Keratinocyte (primary cell): ENCODE data around the gene PARD6G. TPM values are rescaled to one million over a fixed set of nuclear protein-coding genes. Genes with fewer than 3 reads are reported as not detected.

Source experiments
- DNase-seq: peaks from one replicate; pipeline ENCODE4 v3.0.0-alpha.2; 2011; ENCODE audit warnings: low read depth, missing footprints, low spot score
- FAIRE-seq: peaks from 2 replicates; lab custom pipeline; 2011; peaks lifted over from hg19 to GRCh38; lab: Jason Lieb, UNC
- H2AFZ ChIP-seq: 2 replicates; pipeline ENCODE4 v1.6.0; 2012; ENCODE audit warnings: low read length, control low read depth, inconsistent platforms; ENCODE audit not compliant: control insufficient read depth
- H3K27ac ChIP-seq: 2 replicates; pipeline ENCODE4 v1.5.1; 2011; ENCODE audit warnings: low read length; ENCODE audit not compliant: control insufficient read depth, insufficient read depth
- H3K27me3 ChIP-seq: 3 replicates; pipeline ENCODE4 v1.6.0; 2011; ENCODE audit warnings: low read length; ENCODE audit not compliant: control insufficient read depth, insufficient read depth; ENCODE audit errors: extremely low read depth
- H3K36me3 ChIP-seq, 2 experiments: 2 replicates in 1 of 2; 3 replicates in 1 of 2; pipeline ENCODE4 v1.5.1; 2011; ENCODE audit warnings: low read length in 2 of 2, mild to moderate bottlenecking in 1 of 2; ENCODE audit not compliant: control insufficient read depth in 2 of 2, insufficient read depth in 2 of 2; ENCODE audit errors: extremely low read depth in 1 of 2
- H3K4me1 ChIP-seq: 3 replicates; pipeline ENCODE4 v1.5.1; 2011; ENCODE audit warnings: low read length; ENCODE audit not compliant: control insufficient read depth, insufficient read depth; ENCODE audit errors: extremely low read depth
- H3K4me2 ChIP-seq: 3 replicates; pipeline ENCODE4 v1.6.0; 2011; ENCODE audit warnings: low read depth, low read length; ENCODE audit not compliant: control insufficient read depth, insufficient read depth; ENCODE audit errors: extremely low read depth
- H3K4me3 ChIP-seq, 3 experiments: fragments of 200-600 bp in 1 of 3; sonication (generic) in 1 of 3; 2 replicates in 2 of 3; 3 replicates in 1 of 3; pipeline ENCODE4 v1.5.1; 2011 to 2016; ENCODE audit warnings: low read length in 3 of 3, mild to moderate bottlenecking in 3 of 3, control low read depth in 2 of 3, inconsistent platforms in 1 of 3, low read depth in 1 of 3, mixed read lengths in 1 of 3, mixed run types in 1 of 3, moderate library complexity in 1 of 3; ENCODE audit not compliant: control insufficient read depth in 2 of 3, insufficient read depth in 2 of 3; ENCODE audit errors: extremely low read depth in 1 of 3
- H3K79me2 ChIP-seq: 2 replicates; pipeline ENCODE4 v1.6.0; 2012; ENCODE audit warnings: low read length; ENCODE audit not compliant: control insufficient read depth, insufficient read depth
- H3K9ac ChIP-seq: 3 replicates; pipeline ENCODE4 v1.6.0; 2011; ENCODE audit warnings: low read length; ENCODE audit not compliant: control insufficient read depth, insufficient read depth; ENCODE audit errors: extremely low read depth
- H3K9me1 ChIP-seq: 3 replicates; pipeline ENCODE4 v1.6.0; 2011; ENCODE audit warnings: low read length; ENCODE audit not compliant: control insufficient read depth, insufficient read depth; ENCODE audit errors: extremely low read depth
- H3K9me3 ChIP-seq: 2 replicates; pipeline ENCODE4 v1.5.1; 2012; ENCODE audit warnings: low read depth, low read length; ENCODE audit not compliant: control insufficient read depth
- H4K20me1 ChIP-seq: 3 replicates; pipeline ENCODE4 v1.6.0; 2011; ENCODE audit warnings: low read length; ENCODE audit not compliant: control insufficient read depth, insufficient read depth; ENCODE audit errors: extremely low read depth
- EZH2 ChIP-seq: IDR thresholded peaks from one replicate; pipeline ENCODE4 v1.6.1; 2012; ENCODE audit warnings: inconsistent platforms, mild to moderate bottlenecking, low read length, moderate library complexity
- dilution Hi-C: fragments of 300-500 bp; cut with MboI; formaldehyde crosslinking; loops from one replicate; pipeline ENCODE4 v1.7.0; 2020; ENCODE audit warnings: low sequenced_read_pairs; ENCODE audit not compliant: extremely low pct_ligation_motif_present
- polyA plus RNA-seq, 5 experiments: library from polyadenylated mRNA; depleted of rRNA in 3 of 5; stranded (reverse) in 3 of 5; stranded (forward) in 1 of 5; unstranded in 1 of 5; fragments of >200 nt; gene quantifications; 1 replicate in 1 of 5; 2 replicates in 3 of 5; 3 replicates in 1 of 5; pipeline versions ENCODE4 v1.2.1 to v1.2.3, GENCODE V29; 2011 to 2012; ENCODE audit warnings: missing spikeins in 2 of 5, low read depth in 1 of 5, low replicate concordance in 1 of 5
- TF ChIP-seq, protein P1 (sequence below), 3 experiments: IDR thresholded peaks in 1 of 3; conservative IDR thresholded peaks in 1 of 3; optimal IDR thresholded peaks in 1 of 3; 2 replicates in 2 of 3; 3 replicates in 1 of 3; pipeline versions ENCODE3 to v1.5.1; 2011; ENCODE audit warnings: low read length in 3 of 3, mild to moderate bottlenecking in 3 of 3, moderate library complexity in 2 of 3, control low read depth in 1 of 3, inconsistent platforms in 1 of 3; ENCODE audit not compliant: insufficient read depth in 2 of 3; ENCODE audit errors: extremely low read depth in 1 of 3

Gene PARD6G
- polyA plus RNA-seq, 1 donor (not counting 4 experiments of a cell fraction or from before 2014, with no cell fraction given), result 21.3 TPM

DNA sequence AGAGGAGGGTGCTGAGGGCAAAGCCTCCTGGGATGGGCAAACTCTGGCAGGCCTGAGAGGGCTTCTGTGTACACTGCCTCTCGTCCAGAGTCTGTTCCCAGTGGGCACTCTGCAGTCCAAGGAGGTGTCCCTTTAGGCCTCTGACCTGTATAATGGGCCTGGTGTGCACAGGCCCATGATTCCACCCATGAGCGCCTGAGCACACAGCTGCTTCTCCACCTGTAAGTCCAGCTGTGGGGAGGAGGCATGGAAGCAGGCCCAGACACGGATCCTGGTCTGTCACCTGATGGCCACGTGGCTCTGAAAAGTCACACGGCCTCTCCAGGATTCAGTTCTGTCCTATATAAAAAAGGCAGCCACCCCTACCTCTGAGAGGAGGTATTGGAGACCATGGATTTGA, 57.0 kb downstream of the PARD6G start:
- Histone ChIP-seq H3K4me3 (no peak overlapping the region), H3K36me3 (peaks cover 4 to 10% of the 10 kb centered on the region in 2 experiments), H3K27ac (no peak overlapping the region), H3K79me2 (peaks cover 17% of the 10 kb centered on the region), H3K4me2 (no peak overlapping the region), H3K4me1 (no peaks in the 10 kb centered on the region), H3K9ac (no peak overlapping the region), H4K20me1 (no peaks in the 10 kb centered on the region), H3K9me3 (no peaks in the 10 kb centered on the region), H3K9me1 (no peaks in the 10 kb centered on the region), H2AFZ (no peak overlapping the region), H3K27me3 (no peaks in the 10 kb centered on the region)
- TF ChIP-seq, protein P1, sequence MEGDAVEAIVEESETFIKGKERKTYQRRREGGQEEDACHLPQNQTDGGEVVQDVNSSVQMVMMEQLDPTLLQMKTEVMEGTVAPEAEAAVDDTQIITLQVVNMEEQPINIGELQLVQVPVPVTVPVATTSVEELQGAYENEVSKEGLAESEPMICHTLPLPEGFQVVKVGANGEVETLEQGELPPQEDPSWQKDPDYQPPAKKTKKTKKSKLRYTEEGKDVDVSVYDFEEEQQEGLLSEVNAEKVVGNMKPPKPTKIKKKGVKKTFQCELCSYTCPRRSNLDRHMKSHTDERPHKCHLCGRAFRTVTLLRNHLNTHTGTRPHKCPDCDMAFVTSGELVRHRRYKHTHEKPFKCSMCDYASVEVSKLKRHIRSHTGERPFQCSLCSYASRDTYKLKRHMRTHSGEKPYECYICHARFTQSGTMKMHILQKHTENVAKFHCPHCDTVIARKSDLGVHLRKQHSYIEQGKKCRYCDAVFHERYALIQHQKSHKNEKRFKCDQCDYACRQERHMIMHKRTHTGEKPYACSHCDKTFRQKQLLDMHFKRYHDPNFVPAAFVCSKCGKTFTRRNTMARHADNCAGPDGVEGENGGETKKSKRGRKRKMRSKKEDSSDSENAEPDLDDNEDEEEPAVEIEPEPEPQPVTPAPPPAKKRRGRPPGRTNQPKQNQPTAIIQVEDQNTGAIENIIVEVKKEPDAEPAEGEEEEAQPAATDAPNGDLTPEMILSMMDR (optimal IDR thresholded peaks at IDR 0.05 in 1 of 3, IDR thresholded peaks at IDR 0.05 in 1 of 3, conservative IDR thresholded peaks at IDR 0.05 in 1 of 3; ENCODE audit: extremely low read depth in 1 of 3, insufficient read depth in 2 of 3, low read length in 3 of 3), result no peak
- no peak for TF ChIP-seq EZH2
- dilution Hi-C loops, result no loop called here
- FAIRE-seq (no peak), DNase-seq (no peak)

DNA sequence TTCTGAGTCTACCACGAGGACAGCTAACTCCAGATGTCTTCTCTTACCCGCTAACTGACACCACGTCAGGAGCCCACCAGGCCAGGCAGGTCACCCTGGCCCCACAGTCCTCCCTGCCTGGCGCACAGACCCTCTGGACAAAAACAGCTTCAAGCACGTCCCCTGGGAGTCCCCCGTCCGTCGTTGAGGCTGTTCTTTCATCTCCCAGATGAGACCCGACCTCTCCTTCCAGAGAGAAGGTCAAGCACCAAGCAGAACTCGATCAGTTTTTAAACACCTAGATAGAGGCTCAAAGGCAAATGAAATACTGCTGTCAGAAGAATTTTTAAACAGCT, 57.8 kb downstream of the PARD6G start:
- DNase-seq (no peak), FAIRE-seq (no peak)
- Histone ChIP-seq H3K9me3 (no peaks in the 10 kb centered on the region), H3K79me2 (peaks cover 11% of the 10 kb centered on the region), H3K4me3 (no peak overlapping the region), H3K9me1 (no peaks in the 10 kb centered on the region), H3K4me2 (no peak overlapping the region), H3K36me3 (peaks cover 4 to 10% of the 10 kb centered on the region in 2 experiments), H3K27me3 (no peaks in the 10 kb centered on the region), H3K27ac (no peak overlapping the region), H4K20me1 (no peaks in the 10 kb centered on the region), H3K4me1 (no peaks in the 10 kb centered on the region), H2AFZ (no peak overlapping the region), H3K9ac (no peak overlapping the region)
- TF ChIP-seq, protein P1 (optimal IDR thresholded peaks at IDR 0.05 in 1 of 3, IDR thresholded peaks at IDR 0.05 in 1 of 3, conservative IDR thresholded peaks at IDR 0.05 in 1 of 3; ENCODE audit: extremely low read depth in 1 of 3, insufficient read depth in 2 of 3, low read length in 3 of 3), result no peak
- no peak for TF ChIP-seq EZH2
- dilution Hi-C loops, result no loop called here
